ENCODE data around the gene AMPD3. TPM values are rescaled to one million over a fixed set of nuclear protein-coding genes. Genes with fewer than 3 reads are reported as not detected.
A peak's percentile ranks its signal among the peaks of the same experiment; 100 is the strongest.

AMPD3 gene
- polyA plus RNA-seq, 1 experiment, result 11.1 TPM

GRCh38 chr11:10534316-10534715, 79.3 kb downstream of the AMPD3 start:
- no peak for TF ChIP-seq CTCF (IDR thresholded peaks at IDR 0.05; ENCODE audit: insufficient read depth, low read depth, low read length)
- Histone ChIP-seq H3K27me3 (ENCODE audit: control insufficient read depth, insufficient read depth, low read length) (no peaks in the 10 kb centered on the region), H3K4me3 (ENCODE audit: low read depth, low read length) (no peak overlapping the region), H3K36me3 (ENCODE audit: control insufficient read depth, insufficient read depth, low read length) (no peaks in the 10 kb centered on the region)
- ChIA-PET POLR2A (no interaction called here), CTCF (interaction anchor here (0.7 kb wide), 1 partner anchor 13 kb away, joined by 3 read pairs; no protein-coding TSS in a partner anchor)
- no peak for DNase-seq (ENCODE audit: low read depth)

GRCh38 chr11:10537600-10537999, 82.5 kb downstream of the AMPD3 start:
- H3K36me3 ChIP-seq (ENCODE audit: control insufficient read depth, insufficient read depth, low read length), result no peaks in the 10 kb centered on the region
- ChIA-PET POLR2A (interaction anchor here (0.5 kb wide), 1 partner anchor 233 kb away, joined by 5 read pairs; the partner anchor contains the start of gene ADM), CTCF (no interaction called here)
- H3K4me3 ChIP-seq (ENCODE audit: low read depth, low read length), result no peak overlapping the region
- H3K27me3 ChIP-seq (ENCODE audit: control insufficient read depth, insufficient read depth, low read length), result no peaks in the 10 kb centered on the region
- TF ChIP-seq CTCF (IDR thresholded peaks at IDR 0.05; ENCODE audit: insufficient read depth, low read depth, low read length), result no peak
- no peak for DNase-seq (ENCODE audit: low read depth)

- no peak for TF ChIP-seq CTCF (IDR thresholded peaks at IDR 0.05; ENCODE audit: insufficient read depth, low read depth, low read length)
- ChIA-PET CTCF (no interaction called here), POLR2A (no interaction called here)
- H3K4me3 ChIP-seq (ENCODE audit: low read depth, low read length), result no peak overlapping the region
- no peaks in the 10 kb centered on the region for H3K27me3 ChIP-seq (ENCODE audit: control insufficient read depth, insufficient read depth, low read length)
- no peak for DNase-seq (ENCODE audit: low read depth)
- H3K36me3 ChIP-seq (ENCODE audit: control insufficient read depth, insufficient read depth, low read length), result no peaks in the 10 kb centered on the region
Measured at GRCh38 chr11:10538924-10539323, 83.9 kb downstream of the AMPD3 start.

- no peak for DNase-seq (ENCODE audit: low read depth)
- H3K27me3 ChIP-seq (ENCODE audit: control insufficient read depth, insufficient read depth, low read length), result no peaks in the 10 kb centered on the region
- no peaks in the 10 kb centered on the region for H3K36me3 ChIP-seq (ENCODE audit: control insufficient read depth, insufficient read depth, low read length)
- CTCF ChIA-PET, result interaction anchor here (1.1 to 2.6 kb wide), 2 partner anchors 8 to 88 kb away, joined by 3 to 20 read pairs; no protein-coding TSS in a partner anchor
- POLR2A ChIA-PET, result no interaction called here
- no peak for TF ChIP-seq CTCF (IDR thresholded peaks at IDR 0.05; ENCODE audit: insufficient read depth, low read depth, low read length)
- no peak overlapping the region for H3K4me3 ChIP-seq (ENCODE audit: low read depth, low read length)
Measured at GRCh38 chr11:10539339-10539738, 84.3 kb downstream of the AMPD3 start.

- CTCF ChIA-PET, result interaction anchor here (0.7 to 3.3 kb wide), 36 partner anchors 9 to 197 kb away, joined by 3 to 20 read pairs (median 4); no protein-coding TSS in a partner anchor
- POLR2A ChIA-PET, result interaction anchor here (1.0 kb wide), 1 partner anchor 28 kb away, joined by 3 read pairs; the partner anchor contains the start of gene LYVE1
- peak overlapping the region; percentile 79 for H3K4me3 ChIP-seq (ENCODE audit: low read depth, low read length)
- DNase-seq (ENCODE audit: low read depth), result no peak
- no peak for TF ChIP-seq CTCF (IDR thresholded peaks at IDR 0.05; ENCODE audit: insufficient read depth, low read depth, low read length)
- H3K27me3 ChIP-seq (ENCODE audit: control insufficient read depth, insufficient read depth, low read length), result no peaks in the 10 kb centered on the region
- no peaks in the 10 kb centered on the region for H3K36me3 ChIP-seq (ENCODE audit: control insufficient read depth, insufficient read depth, low read length)
Measured at GRCh38 chr11:10540546-10540914, 85.5 kb downstream of the AMPD3 start.
